ENCODE results near the gene BAG5.

Gene BAG5

GRCh38 chr14:103563226-103563620 is 766 bp upstream of the BAG5 start:
- peak overlapping the region; percentile 100 for H3K27ac ChIP-seq
- H3K9me3 ChIP-seq: no peaks in the 10 kb centered on the region
- no peaks in the 10 kb centered on the region for H3K27me3 ChIP-seq
- H3K4me3 ChIP-seq (ENCODE audit: low read depth in 1 of 2, low read length in 1 of 2): peak overlapping the region; percentile 86 to 99
- peaks cover 25% of the 10 kb centered on the region for H3K36me3 ChIP-seq
- TF ChIP-seq, protein P1, sequence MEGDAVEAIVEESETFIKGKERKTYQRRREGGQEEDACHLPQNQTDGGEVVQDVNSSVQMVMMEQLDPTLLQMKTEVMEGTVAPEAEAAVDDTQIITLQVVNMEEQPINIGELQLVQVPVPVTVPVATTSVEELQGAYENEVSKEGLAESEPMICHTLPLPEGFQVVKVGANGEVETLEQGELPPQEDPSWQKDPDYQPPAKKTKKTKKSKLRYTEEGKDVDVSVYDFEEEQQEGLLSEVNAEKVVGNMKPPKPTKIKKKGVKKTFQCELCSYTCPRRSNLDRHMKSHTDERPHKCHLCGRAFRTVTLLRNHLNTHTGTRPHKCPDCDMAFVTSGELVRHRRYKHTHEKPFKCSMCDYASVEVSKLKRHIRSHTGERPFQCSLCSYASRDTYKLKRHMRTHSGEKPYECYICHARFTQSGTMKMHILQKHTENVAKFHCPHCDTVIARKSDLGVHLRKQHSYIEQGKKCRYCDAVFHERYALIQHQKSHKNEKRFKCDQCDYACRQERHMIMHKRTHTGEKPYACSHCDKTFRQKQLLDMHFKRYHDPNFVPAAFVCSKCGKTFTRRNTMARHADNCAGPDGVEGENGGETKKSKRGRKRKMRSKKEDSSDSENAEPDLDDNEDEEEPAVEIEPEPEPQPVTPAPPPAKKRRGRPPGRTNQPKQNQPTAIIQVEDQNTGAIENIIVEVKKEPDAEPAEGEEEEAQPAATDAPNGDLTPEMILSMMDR (IDR thresholded peaks at IDR 0.05): no peak
- H3K4me1 ChIP-seq (ENCODE audit: control insufficient read depth in 1 of 2, insufficient read depth in 1 of 2, low read depth in 1 of 2, low read length in 1 of 2): peaks cover 25 to 29% of the 10 kb centered on the region in 2 experiments

- Histone ChIP-seq H3K27ac (peak overlapping the region; percentile 100), H3K9me3 (no peaks in the 10 kb centered on the region), H3K4me1 (ENCODE audit: control insufficient read depth in 1 of 2, insufficient read depth in 1 of 2, low read depth in 1 of 2, low read length in 1 of 2) (peaks cover 25 to 29% of the 10 kb centered on the region in 2 experiments), H3K27me3 (no peaks in the 10 kb centered on the region), H3K4me3 (ENCODE audit: low read depth in 1 of 2, low read length in 1 of 2) (peak overlapping the region; percentile 86 to 99), H3K36me3 (peaks cover 28% of the 10 kb centered on the region)
- TF ChIP-seq, protein P1 (IDR thresholded peaks at IDR 0.05): no peak
Observed at GRCh38 chr14:103562179-103562428, 353 bp downstream of the BAG5 start.

GRCh38 chr14:103561381-103562178 is 877 bp downstream of the BAG5 start:
- Histone ChIP-seq H3K27ac (peak overlapping the region; percentile 100), H3K9me3 (no peaks in the 10 kb centered on the region), H3K27me3 (no peaks in the 10 kb centered on the region), H3K36me3 (peaks cover 28% of the 10 kb centered on the region), H3K4me1 (ENCODE audit: control insufficient read depth in 1 of 2, insufficient read depth in 1 of 2, low read depth in 1 of 2, low read length in 1 of 2) (peaks cover 25 to 29% of the 10 kb centered on the region in 2 experiments), H3K4me3 (ENCODE audit: low read depth in 1 of 2, low read length in 1 of 2) (peak overlapping the region; percentile 86 to 99)
- TF ChIP-seq, protein P1 (IDR thresholded peaks at IDR 0.05): no peak

- peaks cover 25 to 29% of the 10 kb centered on the region in 2 experiments for H3K4me1 ChIP-seq (ENCODE audit: control insufficient read depth in 1 of 2, insufficient read depth in 1 of 2, low read depth in 1 of 2, low read length in 1 of 2)
- peaks cover 28% of the 10 kb centered on the region for H3K36me3 ChIP-seq
- no peak overlapping the region for H3K27ac ChIP-seq
- TF ChIP-seq, protein P1 (IDR thresholded peaks at IDR 0.05): no peak
- no peaks in the 10 kb centered on the region for H3K27me3 ChIP-seq
- H3K9me3 ChIP-seq: no peaks in the 10 kb centered on the region
- no peak overlapping the region for H3K4me3 ChIP-seq (ENCODE audit: low read depth in 1 of 2, low read length in 1 of 2)
Observed at GRCh38 chr14:103560691-103561090, 1.8 kb downstream of the BAG5 start.

DNA sequence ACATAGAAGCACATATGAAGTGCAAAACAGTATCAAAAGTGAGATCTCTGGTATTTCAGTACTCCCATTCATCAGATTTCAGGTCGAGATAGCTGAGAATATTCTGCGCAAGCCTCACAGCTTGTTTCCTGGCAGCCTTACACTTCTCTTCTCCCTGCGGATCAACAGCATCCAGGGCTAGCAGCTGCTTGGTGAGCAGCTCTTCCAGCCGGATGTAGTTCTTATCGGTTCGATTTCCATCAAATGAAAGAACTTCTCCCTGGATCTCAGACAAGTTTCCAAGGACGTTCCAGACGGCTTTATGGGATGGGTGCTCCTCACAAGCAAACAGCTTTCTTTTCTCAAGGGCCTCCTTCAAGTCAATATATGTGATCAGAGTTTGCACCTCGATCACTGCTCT is 2.7 kb downstream of the BAG5 start:
- TF ChIP-seq, protein P1 (IDR thresholded peaks at IDR 0.05): no peak
- no peaks in the 10 kb centered on the region for H3K9me3 ChIP-seq
- H3K36me3 ChIP-seq: peaks cover 28% of the 10 kb centered on the region
- no peaks in the 10 kb centered on the region for H3K27me3 ChIP-seq
- H3K27ac ChIP-seq: no peak overlapping the region
- H3K4me3 ChIP-seq (ENCODE audit: low read depth in 1 of 2, low read length in 1 of 2): no peak overlapping the region
- H3K4me1 ChIP-seq (ENCODE audit: control insufficient read depth in 1 of 2, insufficient read depth in 1 of 2, low read depth in 1 of 2, low read length in 1 of 2): peaks cover 25 to 29% of the 10 kb centered on the region in 2 experiments

All from neutrophil (primary cell).